Keratinocyte (primary cell): ENCODE measurements around the gene CCL25.

ENCODE experiments used
- EZH2 ChIP-seq: IDR thresholded peaks from one replicate; pipeline ENCODE4 v1.6.1; 2012; ENCODE audit warnings: inconsistent platforms, mild to moderate bottlenecking, low read length, moderate library complexity
- TF ChIP-seq, protein P1 (sequence below), 3 experiments: IDR thresholded peaks in 1 of 3; conservative IDR thresholded peaks in 1 of 3; optimal IDR thresholded peaks in 1 of 3; 2 replicates in 2 of 3; 3 replicates in 1 of 3; pipeline versions ENCODE3 to v1.5.1; 2011; ENCODE audit warnings: low read length in 3 of 3, mild to moderate bottlenecking in 3 of 3, moderate library complexity in 2 of 3, control low read depth in 1 of 3, inconsistent platforms in 1 of 3; ENCODE audit not compliant: insufficient read depth in 2 of 3; ENCODE audit errors: extremely low read depth in 1 of 3

DNA sequence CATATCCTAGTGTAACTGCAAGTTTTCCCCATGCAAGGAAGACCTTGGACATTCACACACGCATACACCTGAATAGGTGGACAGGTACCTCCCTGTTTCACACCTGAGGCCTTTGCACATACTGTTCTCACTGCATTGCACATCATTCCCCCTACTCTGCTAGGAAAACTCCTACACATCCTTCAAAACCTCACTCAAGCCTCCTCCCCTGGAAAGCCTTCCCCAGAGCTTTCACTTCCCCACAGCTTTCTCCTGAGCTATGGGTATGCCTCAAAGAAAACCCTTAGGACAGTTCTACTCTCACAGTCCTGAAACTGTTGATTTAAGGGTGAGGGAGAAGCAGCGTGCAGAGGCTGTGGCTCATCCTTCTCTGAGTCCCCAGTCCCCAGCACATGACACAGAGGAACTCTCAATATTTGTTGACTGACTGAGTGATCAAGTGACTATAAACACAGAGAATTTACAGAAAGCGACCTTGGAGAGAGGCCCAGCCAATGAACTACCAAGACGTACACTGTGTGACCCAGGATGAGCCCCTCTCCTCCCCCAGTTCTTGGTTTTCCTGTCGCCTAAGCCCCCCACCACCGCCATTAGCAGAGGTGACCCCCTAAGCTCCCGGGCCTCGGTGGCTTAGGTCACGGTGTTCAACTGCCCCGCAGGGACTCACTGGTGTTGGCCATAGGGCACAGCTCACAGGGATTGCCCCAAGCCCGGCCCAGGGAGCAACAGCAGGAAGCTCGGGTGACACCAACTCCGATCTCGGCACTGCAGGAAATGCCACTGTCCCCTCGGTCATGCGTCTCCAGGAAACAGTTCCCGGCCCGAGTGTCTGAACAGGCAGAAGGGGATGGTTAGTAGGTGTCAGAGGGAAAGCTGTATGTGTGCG lies 56.2 kb downstream of the CCL25 start:
- TF ChIP-seq, protein P1, sequence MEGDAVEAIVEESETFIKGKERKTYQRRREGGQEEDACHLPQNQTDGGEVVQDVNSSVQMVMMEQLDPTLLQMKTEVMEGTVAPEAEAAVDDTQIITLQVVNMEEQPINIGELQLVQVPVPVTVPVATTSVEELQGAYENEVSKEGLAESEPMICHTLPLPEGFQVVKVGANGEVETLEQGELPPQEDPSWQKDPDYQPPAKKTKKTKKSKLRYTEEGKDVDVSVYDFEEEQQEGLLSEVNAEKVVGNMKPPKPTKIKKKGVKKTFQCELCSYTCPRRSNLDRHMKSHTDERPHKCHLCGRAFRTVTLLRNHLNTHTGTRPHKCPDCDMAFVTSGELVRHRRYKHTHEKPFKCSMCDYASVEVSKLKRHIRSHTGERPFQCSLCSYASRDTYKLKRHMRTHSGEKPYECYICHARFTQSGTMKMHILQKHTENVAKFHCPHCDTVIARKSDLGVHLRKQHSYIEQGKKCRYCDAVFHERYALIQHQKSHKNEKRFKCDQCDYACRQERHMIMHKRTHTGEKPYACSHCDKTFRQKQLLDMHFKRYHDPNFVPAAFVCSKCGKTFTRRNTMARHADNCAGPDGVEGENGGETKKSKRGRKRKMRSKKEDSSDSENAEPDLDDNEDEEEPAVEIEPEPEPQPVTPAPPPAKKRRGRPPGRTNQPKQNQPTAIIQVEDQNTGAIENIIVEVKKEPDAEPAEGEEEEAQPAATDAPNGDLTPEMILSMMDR (optimal IDR thresholded peaks at IDR 0.05 in 1 of 3, IDR thresholded peaks at IDR 0.05 in 1 of 3, conservative IDR thresholded peaks at IDR 0.05 in 1 of 3; ENCODE audit: extremely low read depth in 1 of 3, insufficient read depth in 2 of 3, low read length in 3 of 3): no peak
- TF ChIP-seq EZH2: no peak
